Neural progenitor cell (in vitro differentiated cells): ENCODE data around the gene GRK7.

Source experiments
- EZH2 ChIP-seq: fragments of 200-600 bp; sonication (generic); IDR thresholded peaks from 2 replicates; pipeline ENCODE4 v1.6.1; 2017; ENCODE audit warnings: antibody characterized with exemption, mild to moderate bottlenecking, moderate library complexity
- EZH2phosphoT487 ChIP-seq: fragments of 200-600 bp; sonication (generic); IDR thresholded peaks from 2 replicates; pipeline ENCODE4 v1.6.1; 2017; ENCODE audit warnings: antibody characterized with exemption
- TF ChIP-seq, protein P1 (sequence below): fragments of 200-600 bp; sonication (generic); IDR thresholded peaks from 2 replicates; pipeline ENCODE4 v1.5.1; 2017; ENCODE audit warnings: antibody characterized with exemption, mild to moderate bottlenecking

GRCh38 chr3:141811348-141811747 is 48.1 kb downstream of the GRK7 start:
- TF ChIP-seq, protein P1, sequence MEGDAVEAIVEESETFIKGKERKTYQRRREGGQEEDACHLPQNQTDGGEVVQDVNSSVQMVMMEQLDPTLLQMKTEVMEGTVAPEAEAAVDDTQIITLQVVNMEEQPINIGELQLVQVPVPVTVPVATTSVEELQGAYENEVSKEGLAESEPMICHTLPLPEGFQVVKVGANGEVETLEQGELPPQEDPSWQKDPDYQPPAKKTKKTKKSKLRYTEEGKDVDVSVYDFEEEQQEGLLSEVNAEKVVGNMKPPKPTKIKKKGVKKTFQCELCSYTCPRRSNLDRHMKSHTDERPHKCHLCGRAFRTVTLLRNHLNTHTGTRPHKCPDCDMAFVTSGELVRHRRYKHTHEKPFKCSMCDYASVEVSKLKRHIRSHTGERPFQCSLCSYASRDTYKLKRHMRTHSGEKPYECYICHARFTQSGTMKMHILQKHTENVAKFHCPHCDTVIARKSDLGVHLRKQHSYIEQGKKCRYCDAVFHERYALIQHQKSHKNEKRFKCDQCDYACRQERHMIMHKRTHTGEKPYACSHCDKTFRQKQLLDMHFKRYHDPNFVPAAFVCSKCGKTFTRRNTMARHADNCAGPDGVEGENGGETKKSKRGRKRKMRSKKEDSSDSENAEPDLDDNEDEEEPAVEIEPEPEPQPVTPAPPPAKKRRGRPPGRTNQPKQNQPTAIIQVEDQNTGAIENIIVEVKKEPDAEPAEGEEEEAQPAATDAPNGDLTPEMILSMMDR = no peak
- TF ChIP-seq EZH2phosphoT487 (no peak), EZH2 (no peak)
